HEK293T (cell line): Measurements from ENCODE around the gene MS4A10.

ENCODE experiments used
- CTCF ChIA-PET: fragments of 350-600 bp; formaldehyde crosslinking; extraction: SDS; loops from one replicate; lab custom pipeline; 2021; ENCODE audit warnings: antibody characterized with exemption, inconsistent platforms; lab: Yijun Ruan, JAX
- POLR2A ChIA-PET: fragments of 350-600 bp; formaldehyde crosslinking; extraction: SDS; loops from one replicate; lab custom pipeline; 2020; ENCODE audit warnings: antibody characterized with exemption, inconsistent platforms; lab: Yijun Ruan, JAX
- DNase-seq: peaks from one replicate; pipeline ENCODE4 v3.0.0; 2012; ENCODE audit warnings: mixed read lengths; ENCODE audit errors: extremely low spot score
- ARNT ChIP-seq: fragments of 450-650 bp; IDR thresholded peaks from 2 replicates; pipeline ENCODE4 v1.6.1; 2017; ENCODE audit warnings: mild to moderate bottlenecking
- BHLHE40 ChIP-seq: fragments of 450-650 bp; IDR thresholded peaks from 2 replicates; pipeline ENCODE4 v1.6.1; 2016; ENCODE audit warnings: mild to moderate bottlenecking, moderate library complexity, borderline replicate concordance
- CTBP1 ChIP-seq: fragments of 450-650 bp; IDR thresholded peaks from 2 replicates; pipeline ENCODE4 v1.6.1; 2016; ENCODE audit warnings: borderline replicate concordance
- ELF4 ChIP-seq: fragments of 450-650 bp; IDR thresholded peaks from 2 replicates; pipeline ENCODE4 v1.6.1; 2017; ENCODE audit warnings: antibody characterized with exemption
- FOXA1 ChIP-seq: fragments of 450-650 bp; IDR thresholded peaks from 2 replicates; pipeline ENCODE4 v1.6.1; 2016; ENCODE audit warnings: mild to moderate bottlenecking
- FOXK2 ChIP-seq: fragments of 450-650 bp; IDR thresholded peaks from 2 replicates; pipeline ENCODE4 v1.6.1; 2016; ENCODE audit warnings: mild to moderate bottlenecking
- FOXM1 ChIP-seq: fragments of 450-650 bp; IDR thresholded peaks from 2 replicates; pipeline ENCODE4 v1.6.1; 2017; ENCODE audit warnings: mild to moderate bottlenecking, borderline replicate concordance
- HDGF ChIP-seq: fragments of 450-650 bp; IDR thresholded peaks from 2 replicates; pipeline ENCODE4 v1.6.1; 2017; ENCODE audit warnings: antibody characterized with exemption, borderline replicate concordance
- L3MBTL2 ChIP-seq: fragments of 450-650 bp; conservative IDR thresholded peaks from 2 replicates; pipeline ENCODE4 v1.6.1; 2016; ENCODE audit warnings: mild to moderate bottlenecking
- LEF1 ChIP-seq: fragments of 450-650 bp; IDR thresholded peaks from 2 replicates; pipeline ENCODE4 v1.6.1; 2017; ENCODE audit warnings: mild to moderate bottlenecking, borderline replicate concordance
- NFRKB ChIP-seq: fragments of 450-650 bp; IDR thresholded peaks from 2 replicates; pipeline ENCODE4 v1.6.1; 2016; ENCODE audit warnings: mild to moderate bottlenecking, moderate library complexity
- PKNOX1 ChIP-seq: fragments of 450-650 bp; IDR thresholded peaks from 2 replicates; pipeline ENCODE4 v1.6.1; 2016
- SP1 ChIP-seq: fragments of 450-650 bp; IDR thresholded peaks from 2 replicates; pipeline ENCODE4 v1.6.1; 2017
- SUZ12 ChIP-seq: fragments of 450-650 bp; IDR thresholded peaks from 2 replicates; pipeline ENCODE4 v1.6.1; 2016; ENCODE audit warnings: mild to moderate bottlenecking
- TARDBP ChIP-seq: fragments of 450-650 bp; IDR thresholded peaks from 2 replicates; pipeline ENCODE4 v1.6.1; 2016
- ZNF384 ChIP-seq: fragments of 450-650 bp; IDR thresholded peaks from 2 replicates; pipeline ENCODE4 v1.6.1; 2016

The MS4A10 gene

GRCh38 chr11:60763692-60764369, 21.3 kb upstream of the MS4A10 start:
- ChIA-PET POLR2A (no interaction called here), CTCF (interaction anchor here (1.2 to 2.0 kb wide), 3 partner anchors 9 to 36 kb away, joined by 4 to 6 read pairs (median 4); no protein-coding TSS in a partner anchor)
- DNase-seq, result no peak

GRCh38 chr11:60764879-60765278, 20.3 kb upstream of the MS4A10 start:
- ChIA-PET CTCF (interaction anchor here (2.0 kb wide), 1 partner anchor 10 kb away, joined by 6 read pairs; no protein-coding TSS in a partner anchor), POLR2A (no interaction called here)
- DNase-seq, result no peak

More at GRCh38 chr11:60763692-60764369, 21.3 kb upstream of the MS4A10 start:
- TF ChIP-seq ARNT (no peak), SUZ12 (no peak), ELF4 (no peak), FOXK2 (no peak)

DNA sequence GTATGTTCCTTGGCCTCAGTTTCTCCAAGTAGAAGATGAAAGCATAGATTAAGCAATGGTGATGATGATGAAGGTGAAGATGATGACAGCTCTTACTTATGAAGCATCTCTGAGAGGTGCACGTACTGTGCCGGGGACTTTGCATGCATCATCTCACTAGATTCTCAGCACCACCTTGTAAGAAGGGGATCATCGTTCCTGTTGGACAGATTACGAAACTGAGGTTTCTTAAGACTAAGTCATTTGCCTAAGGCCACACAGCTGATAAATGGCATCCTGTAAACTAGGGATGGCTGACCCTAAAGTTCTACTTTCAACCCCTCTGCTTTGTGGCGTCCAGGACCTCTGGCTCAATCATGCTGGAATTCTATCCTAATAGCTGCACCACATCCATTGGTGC, 19.8 kb upstream of the MS4A10 start:
- ChIA-PET CTCF (interaction anchor here (2.0 kb wide), 1 partner anchor 10 kb away, joined by 6 read pairs; no protein-coding TSS in a partner anchor), POLR2A (no interaction called here)
- TF ChIP-seq SP1, result no peak
- TF ChIP-seq L3MBTL2, result no peak
- TF ChIP-seq FOXA1, result no peak
- no peak for TF ChIP-seq SUZ12
- no peak for TF ChIP-seq ELF4
- TF ChIP-seq NFRKB, result no peak
- TF ChIP-seq ZNF384, result no peak
- DNase-seq, result no peak

More at GRCh38 chr11:60764879-60765278, 20.3 kb upstream of the MS4A10 start:
- TF ChIP-seq ARNT, result no peak
- no peak for TF ChIP-seq ZNF384
- no peak for TF ChIP-seq SP1
- TF ChIP-seq L3MBTL2, result no peak
- no peak for TF ChIP-seq TARDBP
- no peak for TF ChIP-seq SUZ12
- no peak for TF ChIP-seq BHLHE40
- TF ChIP-seq FOXK2, result no peak
- TF ChIP-seq FOXM1, result no peak
- TF ChIP-seq PKNOX1, result no peak
- no peak for TF ChIP-seq LEF1
- TF ChIP-seq HDGF, result no peak
- no peak for TF ChIP-seq ELF4
- TF ChIP-seq CTBP1, result no peak
- no peak for TF ChIP-seq FOXA1
- TF ChIP-seq NFRKB, result no peak

- ChIA-PET POLR2A (no interaction called here), CTCF (interaction anchor here (1.3 kb wide), 1 partner anchor 9 kb away, joined by 5 read pairs; no protein-coding TSS in a partner anchor)
- DNase-seq, result no peak
- TF ChIP-seq HDGF (no peak), FOXM1 (no peak), LEF1 (no peak), NFRKB (no peak), SP1 (no peak), CTBP1 (no peak), PKNOX1 (no peak)
Measured at GRCh38 chr11:60766547-60766946, 18.6 kb upstream of the MS4A10 start.

DNA sequence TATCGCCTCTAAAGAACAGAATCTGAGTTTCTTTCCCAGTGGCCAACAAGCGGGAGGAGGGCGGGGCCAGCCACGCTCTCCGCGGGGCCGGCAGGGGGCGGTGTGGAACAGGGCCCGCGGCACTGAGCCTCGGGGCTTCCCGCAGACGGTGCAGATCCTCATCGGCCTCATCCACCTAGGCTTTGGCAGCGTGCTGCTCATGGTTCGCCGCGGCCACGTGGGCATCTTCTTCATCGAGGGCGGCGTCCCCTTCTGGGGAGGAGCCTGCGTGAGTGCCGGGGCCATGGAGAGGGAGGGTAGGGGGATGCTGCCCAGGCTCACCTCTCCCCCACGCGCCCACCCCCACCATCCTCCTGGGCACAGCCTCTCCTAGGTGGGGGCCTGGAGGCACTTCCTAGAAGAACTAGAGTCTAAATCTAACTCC, 17.7 kb upstream of the MS4A10 start:
- TF ChIP-seq FOXK2 (no peak), ELF4 (no peak), CTBP1 (no peak), HDGF (no peak), FOXM1 (no peak), PKNOX1 (no peak), FOXA1 (no peak), ZNF384 (no peak), ARNT (no peak), SUZ12 (no peak), L3MBTL2 (no peak), LEF1 (no peak), SP1 (no peak), BHLHE40 (no peak), TARDBP (no peak), NFRKB (no peak)
- ChIA-PET CTCF (interaction anchor here (1.3 kb wide), 1 partner anchor 8 kb away, joined by 5 read pairs; no protein-coding TSS in a partner anchor), POLR2A (no interaction called here)
- DNase-seq, result no peak

DNA sequence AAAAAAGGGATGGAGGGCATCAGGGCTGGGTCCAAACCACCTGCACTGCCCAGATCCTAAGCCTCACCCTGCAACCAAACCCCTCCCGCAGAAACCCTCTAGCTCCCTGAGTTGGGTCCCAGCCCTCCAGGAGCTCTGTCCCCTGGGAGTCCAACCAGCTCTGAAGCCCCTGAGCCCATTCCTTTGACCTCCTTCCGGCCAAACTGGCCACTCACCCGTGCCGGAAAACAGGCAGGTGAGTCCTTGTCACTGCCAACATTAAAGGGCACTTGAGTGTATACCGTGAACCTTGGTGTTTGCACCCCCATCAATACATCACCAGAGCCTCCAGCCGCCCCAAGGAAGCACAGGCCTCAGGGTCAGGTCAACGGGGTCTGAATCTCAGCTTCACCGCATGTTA, 16.9 kb upstream of the MS4A10 start:
- DNase-seq, result no peak
- TF ChIP-seq FOXK2 (no peak), FOXA1 (no peak), FOXM1 (no peak), BHLHE40 (no peak), PKNOX1 (no peak), ZNF384 (no peak)
- ChIA-PET CTCF (no interaction called here), POLR2A (interaction anchor here (1.4 kb wide), 1 partner anchor 139 kb away, joined by 3 read pairs; no protein-coding TSS in a partner anchor)
